A673 (cell line): ENCODE results near the gene BMP4.

ENCODE experiments used
- EZH2 ChIP-seq: fragments of 200-600 bp; sonication (generic); IDR thresholded peaks from 2 replicates; pipeline ENCODE4 v1.6.1; 2017; ENCODE audit warnings: borderline replicate concordance, low read depth, mild to moderate bottlenecking, mixed read lengths, antibody characterized with exemption, low read length; ENCODE audit not compliant: poor library complexity, severe bottlenecking
- TF ChIP-seq, protein P1 (sequence below): fragments of 300-800, 200-600 bp; sonication (generic); conservative IDR thresholded peaks from 2 replicates; pipeline ENCODE4 v1.5.1; 2017; ENCODE audit warnings: low read depth, mild to moderate bottlenecking, antibody characterized with exemption, low read length, moderate library complexity, mixed read lengths

GRCh38 chr14:53900499-53900898 is 56.1 kb downstream of the BMP4 start:
- TF ChIP-seq, protein P1, sequence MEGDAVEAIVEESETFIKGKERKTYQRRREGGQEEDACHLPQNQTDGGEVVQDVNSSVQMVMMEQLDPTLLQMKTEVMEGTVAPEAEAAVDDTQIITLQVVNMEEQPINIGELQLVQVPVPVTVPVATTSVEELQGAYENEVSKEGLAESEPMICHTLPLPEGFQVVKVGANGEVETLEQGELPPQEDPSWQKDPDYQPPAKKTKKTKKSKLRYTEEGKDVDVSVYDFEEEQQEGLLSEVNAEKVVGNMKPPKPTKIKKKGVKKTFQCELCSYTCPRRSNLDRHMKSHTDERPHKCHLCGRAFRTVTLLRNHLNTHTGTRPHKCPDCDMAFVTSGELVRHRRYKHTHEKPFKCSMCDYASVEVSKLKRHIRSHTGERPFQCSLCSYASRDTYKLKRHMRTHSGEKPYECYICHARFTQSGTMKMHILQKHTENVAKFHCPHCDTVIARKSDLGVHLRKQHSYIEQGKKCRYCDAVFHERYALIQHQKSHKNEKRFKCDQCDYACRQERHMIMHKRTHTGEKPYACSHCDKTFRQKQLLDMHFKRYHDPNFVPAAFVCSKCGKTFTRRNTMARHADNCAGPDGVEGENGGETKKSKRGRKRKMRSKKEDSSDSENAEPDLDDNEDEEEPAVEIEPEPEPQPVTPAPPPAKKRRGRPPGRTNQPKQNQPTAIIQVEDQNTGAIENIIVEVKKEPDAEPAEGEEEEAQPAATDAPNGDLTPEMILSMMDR: no peak
- TF ChIP-seq EZH2: no peak
